Peyer's patch (tissue), 4 donors: ENCODE measurements around the gene CMC4. TPM values are rescaled to one million over a fixed set of nuclear protein-coding genes. Genes with fewer than 3 reads are reported as not detected.

Experiments used
- DNase-seq, 3 donors: peaks; one replicate each; pipeline ENCODE4 v3.0.0-alpha.2; 2017 to 2019
- H3K27ac ChIP-seq, 4 donors: fragments of 200-600 bp; sonication (generic); one replicate each; pipeline ENCODE4 v1.5.1; 2016 to 2019
- H3K27me3 ChIP-seq, 2 donors: fragments of 200-600 bp; sonication (generic); one replicate each; pipeline ENCODE4 v1.5.1; 2019
- H3K36me3 ChIP-seq, 3 donors: fragments of 200-600 bp; sonication (generic); one replicate each; pipeline ENCODE4 v1.5.1; 2016 to 2019
- H3K4me1 ChIP-seq, 4 donors: fragments of 200-600 bp; sonication (generic); one replicate each; pipeline ENCODE4 v1.5.1; 2016 to 2019
- H3K4me3 ChIP-seq, 4 donors: fragments of 200-600 bp; sonication (generic); 1 replicate in 3 of 4; 2 replicates in 1 of 4; pipeline ENCODE4 v1.5.1; 2016 to 2019; ENCODE audit warnings: mild to moderate bottlenecking in 1 of 4
- H3K9me3 ChIP-seq, 4 donors: fragments of 200-600 bp; sonication (generic); one replicate each; pipeline ENCODE4 v1.5.1; 2016 to 2019; ENCODE audit warnings: mild to moderate bottlenecking in 1 of 4
- POLR2A ChIP-seq, 2 donors: fragments of 450-650 bp; IDR thresholded peaks; one replicate each; pipeline ENCODE4 v1.5.1; 2017; ENCODE audit warnings: antibody characterized with exemption in 2 of 2, mild to moderate bottlenecking in 2 of 2, moderate library complexity in 2 of 2
- total RNA-seq, 4 donors: library from RNA; depleted of rRNA; stranded (reverse); fragments of >200 nt; gene quantifications; one replicate each; pipeline ENCODE4 v1.1.0, GENCODE V29; 2016
- TF ChIP-seq, protein P1 (sequence below), 6 experiments: fragments of 450-650 bp in 4 of 6; fragments of 200-600 bp in 2 of 6; sonication (generic) in 1 of 6; IDR thresholded peaks; one replicate each; pipeline ENCODE4 v1.5.1; 2017 to 2019; ENCODE audit warnings: antibody characterized with exemption in 6 of 6, mild to moderate bottlenecking in 3 of 6, moderate library complexity in 1 of 6

Gene CMC4
- total RNA-seq, 4 donors from 2014 or later, result 3.8 to 20.6 (median 11.8) TPM

DNA sequence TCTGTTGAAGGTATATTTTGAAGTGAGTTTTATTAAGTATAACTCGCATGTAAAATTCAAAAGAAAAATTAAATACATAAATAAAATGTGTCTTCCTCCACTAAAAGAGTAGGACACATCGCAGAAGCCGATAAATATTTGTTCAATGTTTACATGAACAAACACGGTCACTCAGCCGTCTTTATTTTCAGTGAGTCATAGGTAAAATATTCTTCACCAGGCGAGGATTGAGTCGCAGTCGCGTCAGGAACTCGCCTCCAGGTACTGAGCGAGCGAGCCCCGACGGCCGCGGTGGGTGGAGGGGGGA is 44.6 kb downstream of the CMC4 start:
- Histone ChIP-seq H3K27me3 (no peaks in the 10 kb centered on the region), H3K27ac (peak overlapping the region; percentile 90 to 99 (median 97)), H3K9me3 (no peaks in the 10 kb centered on the region), H3K4me3 (peak overlapping the region; percentile 55 to 73 (median 64)), H3K36me3 (no peaks in the 10 kb centered on the region), H3K4me1 (peaks cover 0 to 9% (median 0%) of the 10 kb centered on the region in 4 donors)
- TF ChIP-seq, protein P1, sequence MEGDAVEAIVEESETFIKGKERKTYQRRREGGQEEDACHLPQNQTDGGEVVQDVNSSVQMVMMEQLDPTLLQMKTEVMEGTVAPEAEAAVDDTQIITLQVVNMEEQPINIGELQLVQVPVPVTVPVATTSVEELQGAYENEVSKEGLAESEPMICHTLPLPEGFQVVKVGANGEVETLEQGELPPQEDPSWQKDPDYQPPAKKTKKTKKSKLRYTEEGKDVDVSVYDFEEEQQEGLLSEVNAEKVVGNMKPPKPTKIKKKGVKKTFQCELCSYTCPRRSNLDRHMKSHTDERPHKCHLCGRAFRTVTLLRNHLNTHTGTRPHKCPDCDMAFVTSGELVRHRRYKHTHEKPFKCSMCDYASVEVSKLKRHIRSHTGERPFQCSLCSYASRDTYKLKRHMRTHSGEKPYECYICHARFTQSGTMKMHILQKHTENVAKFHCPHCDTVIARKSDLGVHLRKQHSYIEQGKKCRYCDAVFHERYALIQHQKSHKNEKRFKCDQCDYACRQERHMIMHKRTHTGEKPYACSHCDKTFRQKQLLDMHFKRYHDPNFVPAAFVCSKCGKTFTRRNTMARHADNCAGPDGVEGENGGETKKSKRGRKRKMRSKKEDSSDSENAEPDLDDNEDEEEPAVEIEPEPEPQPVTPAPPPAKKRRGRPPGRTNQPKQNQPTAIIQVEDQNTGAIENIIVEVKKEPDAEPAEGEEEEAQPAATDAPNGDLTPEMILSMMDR (IDR thresholded peaks at IDR 0.05), result no peak
- no peak for TF ChIP-seq POLR2A (IDR thresholded peaks at IDR 0.05)
- no peak for DNase-seq

DNA sequence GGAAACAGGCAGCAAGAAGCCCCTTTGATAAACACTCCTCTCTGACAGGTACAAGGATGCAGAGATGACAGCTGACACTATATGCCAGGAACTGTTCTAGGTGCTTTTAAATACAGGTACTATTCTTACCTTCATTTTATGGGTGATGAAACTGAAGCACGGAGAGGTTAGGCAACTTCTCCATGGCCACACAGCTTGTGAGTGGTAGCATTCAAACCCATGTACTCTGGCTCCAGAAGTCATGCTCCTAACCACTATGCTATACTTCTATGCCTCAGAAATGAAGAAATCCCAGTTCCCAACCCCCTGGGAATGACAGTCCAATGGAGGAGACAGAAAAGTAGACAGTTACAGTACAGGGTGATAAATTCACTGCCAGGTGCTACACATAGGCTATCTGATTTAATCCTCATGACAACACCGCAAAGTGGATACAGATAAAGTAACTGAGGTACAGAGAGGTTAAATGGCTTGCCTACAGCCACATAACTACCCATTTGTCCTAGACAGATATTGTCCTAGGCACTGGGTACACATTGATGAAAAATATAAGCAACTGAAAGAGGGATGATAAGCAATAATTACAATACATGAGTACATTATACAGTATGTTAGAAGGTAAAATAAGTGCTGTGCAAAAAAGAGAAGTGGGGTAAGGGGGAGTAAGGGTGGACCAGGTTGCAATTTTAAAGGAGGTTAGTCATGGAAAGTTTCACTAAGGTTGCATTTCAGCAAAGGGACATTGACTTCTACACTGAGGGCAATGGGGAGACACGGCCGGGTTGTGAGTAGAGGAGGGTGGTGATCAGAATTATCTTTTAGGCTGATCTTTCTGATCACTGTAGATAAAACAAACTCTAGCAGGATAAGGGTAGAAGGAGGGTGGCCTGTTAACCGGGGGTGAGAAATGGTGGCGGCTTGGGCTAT is 46.8 kb downstream of the CMC4 start:
- Histone ChIP-seq H3K4me3 (no peak overlapping the region), H3K4me1 (peaks cover 0 to 8% (median 0%) of the 10 kb centered on the region in 4 donors), H3K9me3 (no peaks in the 10 kb centered on the region), H3K27ac (no peak overlapping the region), H3K27me3 (no peaks in the 10 kb centered on the region), H3K36me3 (no peaks in the 10 kb centered on the region)
- no peak for DNase-seq
- TF ChIP-seq POLR2A (IDR thresholded peaks at IDR 0.05), result no peak
- TF ChIP-seq, protein P1 (IDR thresholded peaks at IDR 0.05), result no peak

- H3K9me3 ChIP-seq, result no peaks in the 10 kb centered on the region
- H3K27me3 ChIP-seq, result no peaks in the 10 kb centered on the region
- no peaks in the 10 kb centered on the region for H3K36me3 ChIP-seq
- no peak for DNase-seq
- H3K4me3 ChIP-seq, result no peak within 1 kb of the TSS
- TF ChIP-seq, protein P1 (IDR thresholded peaks at IDR 0.05), result no peak
- no peak for TF ChIP-seq POLR2A (IDR thresholded peaks at IDR 0.05)
- H3K27ac ChIP-seq, result no peak within 1 kb of the TSS
- no peaks in the 10 kb centered on the region for H3K4me1 ChIP-seq
Measured at GRCh38 chrX:155022585-155022984, 48.4 kb downstream of the CMC4 start, which contains the start of gene F8. F8 (minus strand) TSS chrX:155022723; CDS start chrX:155022552, 171 bp downstream.

- Histone ChIP-seq H3K27ac (no peak overlapping the region), H3K36me3 (no peaks in the 10 kb centered on the region), H3K27me3 (no peaks in the 10 kb centered on the region), H3K4me1 (no peaks in the 10 kb centered on the region), H3K4me3 (no peak overlapping the region), H3K9me3 (no peaks in the 10 kb centered on the region)
- TF ChIP-seq, protein P1 (IDR thresholded peaks at IDR 0.05), result no peak
- no peak for TF ChIP-seq POLR2A (IDR thresholded peaks at IDR 0.05)
- DNase-seq, result no peak
Measured at GRCh38 chrX:155020591-155020990, 50.3 kb downstream of the CMC4 start.

Other genes with a start within 250 kb of the CMC4 start
- gene SMIM9, start 236.5 kb downstream of the CMC4 start, total RNA-seq, result not detected
- 10 to 100 TPM in 2 of 4 donors, 1 to 10 TPM in 2; 4.0 to 17.4 (median 9.5) TPM for gene F8A1, start 184.8 kb downstream of the CMC4 start, total RNA-seq
- 10 to 100 TPM in 1 of 4 donors, 1 to 10 TPM in 3; 1.5 to 19.8 (median 4.6) TPM for gene F8, start 48.4 kb downstream of the CMC4 start, total RNA-seq
- 10 to 100 TPM; 20.7 to 41.7 (median 35.1) TPM for gene FUNDC2, start 44.3 kb downstream of the CMC4 start, total RNA-seq
- gene MTCP1, start within 50 bp of the CMC4 start, total RNA-seq, result 1 to 10 TPM; 1.2 to 8.3 (median 4.2) TPM
- 10 to 100 TPM; 14.7 to 24.8 (median 18.6) TPM for gene BRCC3, start 372 bp upstream of the CMC4 start, total RNA-seq
- gene VBP1, start 145.3 kb upstream of the CMC4 start, total RNA-seq, result 10 to 100 TPM; 11.7 to 31.9 (median 21.8) TPM
- gene RAB39B, start 193.4 kb upstream of the CMC4 start, total RNA-seq, result 1 to 10 TPM in 1 of 4 donors, under 1 TPM in 2, not detected in 1; 0.35 to 3.3 (median 0.80) TPM